Measurements from ENCODE around the gene NR3C1.

DNA sequence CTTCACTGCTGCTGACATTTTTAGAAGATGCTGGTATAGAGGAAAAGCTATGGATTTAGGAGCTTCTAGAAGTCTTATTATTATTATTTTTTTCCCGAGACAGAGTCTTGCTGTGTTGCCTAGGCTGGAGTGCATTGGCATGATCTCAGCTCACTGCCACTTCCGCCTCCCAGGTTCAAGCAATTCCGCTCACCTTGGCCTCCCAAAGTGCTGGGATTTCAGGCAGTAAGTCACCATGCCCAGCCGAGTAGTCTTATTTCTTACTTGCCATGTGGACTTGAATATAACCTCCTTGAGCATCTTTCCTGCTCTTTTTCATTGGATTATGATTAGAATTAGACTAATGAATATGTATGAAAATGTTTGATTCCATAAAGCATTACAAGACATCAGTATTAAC is 119.5 kb downstream of the NR3C1 start:
- TF ChIP-seq POLR2A (IDR thresholded peaks at IDR 0.05) (no peak), CTCF (IDR thresholded peaks at IDR 0.05) (no peak)
